ENCODE data around the gene DST. TPM values are rescaled to one million over a fixed set of nuclear protein-coding genes. Genes with fewer than 3 reads are reported as not detected.

Gene DST
- total and polyA plus RNA-seq, 2 of the 8 experiments (the other 6 are each of a cell fraction or from before 2014, with no cell fraction given) = 49.4 to 116 TPM

DNA sequence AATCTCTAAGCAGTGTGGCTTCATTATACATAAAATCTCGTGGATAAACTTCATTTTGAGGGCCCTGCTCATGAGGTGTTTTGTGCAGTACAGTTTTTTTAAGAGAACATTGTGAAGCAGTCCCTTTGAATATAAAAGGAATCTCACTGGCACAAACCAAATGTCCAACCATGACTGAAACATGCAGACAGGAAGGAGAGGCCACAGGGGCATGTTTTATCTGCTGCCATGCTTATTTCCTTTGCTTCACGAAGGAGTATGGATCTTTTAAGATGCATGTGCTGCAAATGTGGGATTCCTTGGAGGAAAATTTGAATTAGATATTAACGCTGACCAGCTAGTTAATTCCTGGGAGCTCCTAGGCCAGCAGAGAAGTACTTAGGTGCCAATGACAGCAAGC lies 192.3 kb downstream of the DST start:
- no peak overlapping the region for H2AK5ac ChIP-seq (ENCODE audit: low read depth, low read length)
- H3K23ac ChIP-seq (ENCODE audit: insufficient read length) = no peak overlapping the region
- H3K18ac ChIP-seq (ENCODE audit: extremely low read depth, low read length) = no peak overlapping the region
- H3K27me3 ChIP-seq (replicated peaks in 1 of 4; ENCODE audit: control insufficient read depth in 3 of 4, extremely low read depth in 1 of 4, insufficient read depth in 3 of 4, low read length in 3 of 4) = no peaks in the 10 kb centered on the region
- H4K91ac ChIP-seq (replicated peaks; ENCODE audit: insufficient read length, low read length) = no peak overlapping the region
- H3K4me2 ChIP-seq (ENCODE audit: insufficient read depth in 1 of 2, low read depth in 2 of 2, low read length in 2 of 2) = no peak overlapping the region
- H3K23me2 ChIP-seq (ENCODE audit: low read depth, low read length) = no peaks in the 10 kb centered on the region
- no peak for DNase-seq (ENCODE audit: low read depth in 1 of 2, low spot score in 2 of 2)
- no peak overlapping the region for H4K8ac ChIP-seq (ENCODE audit: extremely low read depth, insufficient read depth, low read length)
- no peaks in the 10 kb centered on the region for H3K4me1 ChIP-seq (replicated peaks in 1 of 4; ENCODE audit: control insufficient read depth in 3 of 4, insufficient read depth in 4 of 4, low read length in 3 of 4)
- H3K27ac ChIP-seq (ENCODE audit: low read depth, low read length) = no peak overlapping the region
- H3K9me3 ChIP-seq (ENCODE audit: insufficient read depth in 2 of 2, low read depth in 1 of 2, low read length in 1 of 2) = no peaks in the 10 kb centered on the region
- H2AFZ ChIP-seq (ENCODE audit: low read length) = no peak overlapping the region
- no peak overlapping the region for H2BK20ac ChIP-seq (ENCODE audit: low read length)
- H3K4me3 ChIP-seq (ENCODE audit: extremely low read depth in 1 of 4, insufficient read depth in 2 of 4, low read depth in 3 of 4, low read length in 4 of 4) = no peak overlapping the region
- WGBS, 2 experiments (ENCODE audit: extremely low coverage in 1 of 2, insufficient coverage in 1 of 2, insufficient read length in 1 of 2, insufficient replicate concordance in 2 of 2, low coverage in 1 of 2, low lambda C conversion rate in 2 of 2, missing lambda C conversion rate in 1 of 2) = 76% methylated on average over 3 of the region's 3 CpGs; no CpG with 5 or more reads in 1 of the 2 experiments
- FAIRE-seq = no peak
- H3K9ac ChIP-seq (replicated peaks in 1 of 4; ENCODE audit: extremely low read depth in 1 of 4, low read depth in 3 of 4, low read length in 3 of 4) = no peak overlapping the region
- H3K36me3 ChIP-seq (ENCODE audit: control insufficient read depth in 2 of 4, insufficient read depth in 4 of 4, low read length in 3 of 4) = no peaks in the 10 kb centered on the region
- H3K79me1 ChIP-seq (ENCODE audit: low read depth, low read length) = no peaks in the 10 kb centered on the region
- no peak overlapping the region for H2BK120ac ChIP-seq (replicated peaks; ENCODE audit: low read depth, low read length)
- no peak overlapping the region for H3K14ac ChIP-seq (ENCODE audit: insufficient read length)
- no peak overlapping the region for H4K5ac ChIP-seq (ENCODE audit: insufficient read length, low read depth, low read length)
- H3K4ac ChIP-seq (replicated peaks; ENCODE audit: insufficient read length, low read depth, low read length) = no peak overlapping the region
- POLR2A ChIA-PET (ENCODE audit: partially characterized antibody) = no interaction called here
- no peak overlapping the region for H3K56ac ChIP-seq (replicated peaks; ENCODE audit: insufficient read length, low read depth, low read length)
- H2BK12ac ChIP-seq (ENCODE audit: low read depth, low read length) = no peak overlapping the region
- CTCF ChIA-PET (ENCODE audit: partially characterized antibody) = no interaction called here
- H2BK5ac ChIP-seq (ENCODE audit: low read depth, low read length) = no peak overlapping the region
- no peak overlapping the region for H2BK15ac ChIP-seq (ENCODE audit: low read length)
- H3K79me2 ChIP-seq (ENCODE audit: control insufficient read depth in 1 of 2, insufficient read depth in 2 of 2, low read length in 2 of 2) = no peaks in the 10 kb centered on the region
- no peaks in the 10 kb centered on the region for H4K20me1 ChIP-seq (replicated peaks in 1 of 2; ENCODE audit: control insufficient read depth in 1 of 2, insufficient read depth in 2 of 2, low read length in 2 of 2)
- TF ChIP-seq EZH2 (IDR thresholded peaks at IDR 0.05; ENCODE audit: low read depth, low read length, severe bottlenecking) (no peak), SAP30 (IDR thresholded peaks at IDR 0.05; ENCODE audit: insufficient read depth, insufficient replicate concordance, low read length) (no peak), BCL11A (IDR thresholded peaks at IDR 0.05; ENCODE audit: low read depth in 2 of 2, low read length in 2 of 2) (no peak), SIX5 (IDR thresholded peaks at IDR 0.05; ENCODE audit: low read depth, low read length) (no peak), KDM5A (IDR thresholded peaks at IDR 0.05; ENCODE audit: low read length) (no peak), ATF3 (IDR thresholded peaks at IDR 0.05; ENCODE audit: insufficient read depth, low read depth, low read length) (no peak), RXRA (IDR thresholded peaks at IDR 0.05; ENCODE audit: insufficient read depth, low read depth, low read length) (no peak), TAF1 (IDR thresholded peaks at IDR 0.05; ENCODE audit: low read depth, low read length) (no peak), YY1 (IDR thresholded peaks at IDR 0.05; ENCODE audit: low read depth, low read length) (no peak), RBBP5 (IDR thresholded peaks at IDR 0.05; ENCODE audit: borderline replicate concordance, low read depth, low read length) (no peak), MAX (IDR thresholded peaks at IDR 0.05) (no peak)
